BE2C (cell line): ENCODE data around the gene FOXO3.

Experiments
- DNase-seq: peaks from one replicate; pipeline ENCODE4 v3.0.0-alpha.2; 2020
- H3K27me3 ChIP-seq: fragments of 250-450 bp; sonication (Bioruptor Pico); 2 replicates; pipeline ENCODE4 v1.5.1; 2020; ENCODE audit warnings: mild to moderate bottlenecking
- H3K36me3 ChIP-seq: fragments of 250-450 bp; sonication (Bioruptor Pico); 2 replicates; pipeline ENCODE4 v1.5.1; 2020; ENCODE audit warnings: mild to moderate bottlenecking
- H3K4me1 ChIP-seq: fragments of 250-450 bp; sonication (Bioruptor Pico); 2 replicates; pipeline ENCODE4 v1.5.1; 2020
- H3K4me3 ChIP-seq: 2 replicates; pipeline ENCODE4 v1.5.1; 2011; ENCODE audit warnings: low read depth, low read length
- H3K9me3 ChIP-seq: fragments of 250-450 bp; sonication (Bioruptor Pico); 2 replicates; pipeline ENCODE4 v1.5.1; 2020
- CTCF ChIP-seq: IDR thresholded peaks from 2 replicates; pipeline ENCODE4 v1.5.1; 2012; ENCODE audit warnings: mild to moderate bottlenecking, low read depth, low read length

Gene FOXO3

GRCh38 chr6:108609276-108609769 is 48.6 kb downstream of the FOXO3 start:
- Histone ChIP-seq H3K36me3 (no peaks in the 10 kb centered on the region), H3K27me3 (no peaks in the 10 kb centered on the region), H3K9me3 (no peaks in the 10 kb centered on the region), H3K4me1 (peaks cover 8% of the 10 kb centered on the region; the same call in 1 of the 2 replicates), H3K4me3 (no peak overlapping the region)
- no peak for TF ChIP-seq CTCF
- DNase-seq = no peak

GRCh38 chr6:108610270-108610839 is 49.6 kb downstream of the FOXO3 start:
- no peak for DNase-seq
- no peaks in the 10 kb centered on the region for H3K27me3 ChIP-seq
- no peak overlapping the region for H3K4me3 ChIP-seq
- no peaks in the 10 kb centered on the region for H3K36me3 ChIP-seq
- no peaks in the 10 kb centered on the region for H3K9me3 ChIP-seq
- TF ChIP-seq CTCF = no peak
- peaks cover 8% of the 10 kb centered on the region; the same call in 1 of the 2 replicates for H3K4me1 ChIP-seq

- DNase-seq = no peak
- no peaks in the 10 kb centered on the region for H3K9me3 ChIP-seq
- H3K27me3 ChIP-seq = no peaks in the 10 kb centered on the region
- H3K4me3 ChIP-seq = no peak overlapping the region
- TF ChIP-seq CTCF = no peak
- H3K4me1 ChIP-seq = peaks cover 4% of the 10 kb centered on the region; the same call in 1 of the 2 replicates
- H3K36me3 ChIP-seq = no peaks in the 10 kb centered on the region
These were observed 50.4 kb downstream of the FOXO3 start for GRCh38 chr6:108610957-108611586.

GRCh38 chr6:108612852-108613251 is 52.1 kb downstream of the FOXO3 start:
- H3K9me3 ChIP-seq = no peaks in the 10 kb centered on the region
- H3K27me3 ChIP-seq = no peaks in the 10 kb centered on the region
- TF ChIP-seq CTCF = no peak
- no peak overlapping the region for H3K4me3 ChIP-seq
- DNase-seq = no peak
- no peaks in the 10 kb centered on the region for H3K36me3 ChIP-seq
- H3K4me1 ChIP-seq = no peaks in the 10 kb centered on the region

- H3K4me3 ChIP-seq = no peak overlapping the region
- no peak for TF ChIP-seq CTCF
- H3K9me3 ChIP-seq = no peaks in the 10 kb centered on the region
- H3K27me3 ChIP-seq = no peaks in the 10 kb centered on the region
- peaks cover 9% of the 10 kb centered on the region for H3K4me1 ChIP-seq
- DNase-seq = no peak
- H3K36me3 ChIP-seq = no peaks in the 10 kb centered on the region
These were observed 55.8 kb downstream of the FOXO3 start for GRCh38 chr6:108616544-108616943.

GRCh38 chr6:108616973-108617372 is 56.3 kb downstream of the FOXO3 start:
- Histone ChIP-seq H3K27me3 (no peaks in the 10 kb centered on the region), H3K4me1 (peaks cover 9% of the 10 kb centered on the region), H3K9me3 (no peaks in the 10 kb centered on the region), H3K36me3 (no peaks in the 10 kb centered on the region), H3K4me3 (no peak overlapping the region)
- no peak for DNase-seq
- no peak for TF ChIP-seq CTCF
